ENCODE measurements around the gene NFATC1.

Gene NFATC1

DNA sequence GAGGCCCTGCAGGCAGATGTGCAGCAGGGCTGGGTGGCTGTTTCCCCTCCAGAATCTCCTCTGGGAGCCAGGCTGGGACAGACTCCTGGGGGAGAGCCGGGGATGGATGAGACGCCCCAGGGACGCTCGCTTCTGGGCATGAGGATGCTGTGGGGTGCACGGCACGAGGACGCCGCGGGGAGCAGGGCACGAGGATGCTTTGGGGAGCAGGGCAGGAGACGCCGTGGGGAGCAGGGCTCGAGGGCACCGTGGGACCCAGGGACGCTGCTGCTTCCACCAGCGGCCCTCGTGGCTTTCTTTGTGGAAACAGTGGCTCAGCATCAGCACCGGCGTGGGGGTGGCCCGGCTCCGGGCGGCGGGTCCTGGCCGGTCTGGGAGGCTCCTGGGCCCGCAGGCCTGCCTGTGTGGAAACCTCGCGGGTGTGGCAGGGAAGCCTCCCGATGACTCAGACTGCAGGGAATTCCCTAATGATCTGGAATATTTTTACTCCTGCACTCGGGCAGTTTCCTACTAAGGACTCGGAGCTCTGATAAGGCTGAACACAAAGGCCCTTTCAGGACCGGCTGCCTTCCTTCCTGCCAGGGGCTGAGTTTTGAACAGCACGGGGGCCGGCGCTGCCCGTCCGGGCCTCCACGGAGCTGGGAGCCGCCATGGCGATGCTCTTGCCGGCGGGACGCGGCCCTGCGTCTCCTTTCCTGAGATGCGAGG is 62.6 kb downstream of the NFATC1 start:
- DNase-seq (ENCODE audit: low spot score), result no peak

DNA sequence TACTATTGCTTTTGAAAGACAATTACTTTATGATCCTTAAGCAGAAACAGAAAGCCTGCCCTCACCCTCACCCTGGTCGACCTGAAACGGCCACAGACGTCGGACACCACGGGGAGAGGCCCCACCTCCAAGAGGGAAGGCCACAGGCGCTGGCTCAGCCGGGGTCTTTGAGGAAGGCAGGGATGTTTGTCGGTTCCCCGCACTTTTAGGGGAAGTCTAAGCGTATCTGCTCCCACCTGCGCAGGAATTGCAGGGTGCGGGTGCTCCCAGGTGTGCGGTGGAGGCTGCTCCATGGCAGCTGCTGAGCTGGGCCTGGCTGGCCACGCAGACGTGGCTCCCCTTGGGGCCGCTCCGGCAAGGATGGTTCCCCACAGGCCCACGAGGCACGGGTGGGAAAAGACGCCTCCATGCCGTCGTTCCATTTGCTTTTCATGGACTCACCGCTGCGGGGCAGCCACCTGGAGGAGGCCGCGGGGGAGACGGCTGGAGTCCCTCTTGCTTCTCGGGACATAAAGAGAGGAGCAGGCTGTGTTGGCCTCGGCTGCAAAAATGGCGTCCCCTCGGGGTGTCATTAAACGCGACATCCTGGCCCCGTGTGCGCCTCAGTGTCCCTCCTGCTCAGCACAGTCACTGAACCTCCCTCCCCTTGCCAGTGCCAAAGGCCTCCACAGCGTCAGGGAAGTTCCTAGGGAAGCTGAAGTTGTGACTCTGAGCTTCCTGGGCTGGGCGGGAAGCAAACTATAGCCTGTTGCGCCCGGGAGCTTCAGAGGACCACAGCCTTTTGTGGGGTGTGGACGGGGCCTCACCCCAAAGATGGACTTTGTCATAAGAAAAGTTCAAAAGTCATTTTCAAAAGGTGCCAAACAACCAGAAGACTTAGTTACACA is 63.4 kb downstream of the NFATC1 start:
- DNase-seq (ENCODE audit: low spot score), result no peak

DNA sequence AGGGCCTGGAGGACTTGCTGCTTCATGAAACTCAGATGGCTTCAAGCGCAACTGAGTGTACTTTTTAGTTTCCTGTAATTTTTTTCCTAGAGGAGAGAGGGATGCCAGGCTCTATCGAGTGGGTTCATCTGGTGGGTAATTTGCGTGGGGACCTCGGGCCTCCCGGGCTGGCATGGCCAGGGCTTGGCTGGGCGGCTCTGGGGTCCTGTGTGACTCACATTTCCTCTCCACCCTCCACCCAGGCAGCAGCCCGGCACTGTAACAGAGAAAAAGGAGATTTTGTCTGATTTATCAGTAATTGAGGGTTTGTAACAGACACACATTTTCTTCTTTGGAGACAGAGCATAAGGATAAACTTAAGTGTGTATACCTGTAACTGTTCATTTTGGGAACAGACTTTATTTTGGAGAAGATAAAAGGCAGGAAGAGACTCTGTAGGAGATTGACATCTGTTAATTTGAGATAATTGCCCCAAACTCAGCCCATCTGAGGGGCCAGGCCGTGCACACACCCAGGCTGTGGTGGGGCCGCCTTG is 64.3 kb downstream of the NFATC1 start:
- DNase-seq (ENCODE audit: low spot score), result no peak

DNA sequence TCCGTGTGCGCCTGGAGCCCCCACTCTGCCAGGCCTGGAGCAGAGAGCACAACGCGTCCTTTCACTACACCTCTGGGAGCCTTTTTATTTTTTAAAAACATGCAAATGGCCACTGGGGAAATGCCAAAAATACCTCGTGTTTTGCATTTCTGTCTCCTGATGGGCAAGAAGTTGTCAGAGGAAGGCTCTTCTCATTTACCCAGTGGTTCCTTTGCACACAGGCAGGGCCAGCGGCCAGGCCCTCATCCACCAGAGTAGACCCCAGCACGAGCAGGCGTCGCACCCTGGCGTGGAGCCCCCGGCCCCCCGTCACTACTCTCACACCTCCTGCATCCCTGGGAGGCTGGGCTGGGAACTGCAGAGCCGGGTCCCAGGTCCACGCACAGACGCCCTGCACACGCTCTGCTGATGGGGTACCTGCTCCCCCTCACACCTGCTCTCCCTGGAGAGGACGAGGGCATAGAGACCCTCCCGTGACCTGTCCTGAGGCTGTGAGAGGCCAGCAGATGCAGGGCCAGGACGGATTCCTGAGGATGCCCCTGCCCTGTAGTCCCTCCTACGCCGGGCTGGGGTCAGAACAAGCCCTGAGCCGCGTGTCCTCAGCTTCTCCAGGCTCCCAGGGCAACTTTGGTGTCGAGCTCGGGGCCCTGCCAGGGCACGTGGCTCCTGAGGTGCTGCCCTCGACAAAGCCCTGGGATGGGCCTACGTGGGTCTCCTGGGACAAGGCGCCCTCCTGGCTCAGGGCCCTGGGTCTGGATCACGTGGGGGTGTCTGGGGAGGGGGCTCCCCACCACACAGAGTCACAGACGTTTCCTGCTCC is 65.0 kb downstream of the NFATC1 start:
- DNase-seq (ENCODE audit: low spot score), result no peak

DNA sequence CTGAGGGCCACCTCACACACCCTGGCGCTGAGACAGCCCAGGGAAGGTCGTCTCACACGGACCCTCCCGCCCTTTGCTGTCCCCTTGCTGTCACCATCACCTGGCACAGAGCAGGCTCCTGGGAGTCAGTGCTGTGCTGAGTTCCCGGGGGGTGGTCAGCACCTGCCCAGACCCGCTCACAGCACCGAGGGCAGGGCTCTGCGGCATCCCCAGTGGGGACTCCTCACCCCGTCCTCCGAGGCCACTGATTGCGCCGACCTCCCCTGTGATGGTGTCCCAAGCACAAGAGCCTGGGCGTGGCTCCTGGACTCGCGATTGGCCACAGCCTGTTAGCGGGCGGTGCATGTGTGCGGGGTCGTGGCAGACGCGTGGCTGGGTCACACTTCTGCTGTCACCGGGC is 65.9 kb downstream of the NFATC1 start:
- no peak for DNase-seq (ENCODE audit: low spot score)

DNA sequence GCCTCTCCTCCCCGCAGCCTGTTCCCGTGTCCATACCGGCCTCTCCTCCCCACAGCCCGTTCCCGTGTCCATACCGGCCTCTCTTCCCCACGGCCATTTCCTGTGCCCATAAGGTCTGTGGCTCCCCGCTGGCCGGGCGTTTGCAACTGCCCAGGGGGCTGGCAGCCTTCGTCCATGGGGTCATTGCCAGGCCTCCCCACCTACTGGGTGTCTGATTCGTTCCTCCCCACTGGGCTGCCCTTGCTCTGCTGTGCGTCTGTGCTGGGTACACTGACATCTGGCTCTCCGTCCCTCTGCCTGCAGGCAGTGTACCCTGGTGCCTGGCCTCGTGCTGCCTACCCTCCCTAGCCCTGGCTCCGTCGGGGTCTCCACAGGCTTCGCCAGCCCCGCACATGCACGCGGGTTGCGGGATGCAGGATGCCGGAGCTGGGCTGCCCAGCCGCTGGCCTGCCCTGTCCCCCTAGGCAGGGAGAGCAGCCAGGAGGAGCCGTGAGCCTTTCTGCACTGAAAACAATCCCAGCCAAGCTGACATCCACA is 67.8 kb downstream of the NFATC1 start:
- DNase-seq (ENCODE audit: low spot score), result no peak

DNA sequence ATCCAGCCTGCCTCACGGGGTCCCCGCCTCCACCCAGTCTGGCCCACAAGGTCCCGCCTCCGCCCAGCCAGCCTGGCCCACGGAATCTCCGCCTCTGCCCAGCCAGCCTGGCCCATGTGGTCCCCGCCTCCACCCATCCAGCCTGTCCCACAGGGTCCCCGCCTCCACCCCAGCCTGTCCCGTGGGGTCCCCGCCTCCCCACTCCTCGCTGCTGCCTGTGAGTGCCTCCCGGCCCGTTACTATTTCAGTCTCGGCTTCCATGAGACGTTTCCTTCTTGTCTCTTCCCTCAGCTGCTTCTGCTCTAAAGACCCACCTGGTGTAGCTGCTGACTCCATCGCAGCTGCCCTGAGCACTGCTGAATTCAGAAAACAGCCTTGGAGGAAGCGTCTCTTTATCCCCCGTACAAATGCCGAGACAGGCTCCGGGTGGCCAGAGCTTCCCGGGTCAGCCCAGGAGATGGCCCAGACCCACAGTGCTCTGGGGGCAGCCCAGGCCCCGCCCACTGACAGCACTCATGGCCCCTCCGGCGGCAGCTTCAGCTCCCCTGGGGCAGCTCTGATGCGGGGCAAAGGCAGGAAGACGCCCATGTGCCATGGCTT is 69.8 kb downstream of the NFATC1 start:
- no peak for DNase-seq (ENCODE audit: low spot score)

DNA sequence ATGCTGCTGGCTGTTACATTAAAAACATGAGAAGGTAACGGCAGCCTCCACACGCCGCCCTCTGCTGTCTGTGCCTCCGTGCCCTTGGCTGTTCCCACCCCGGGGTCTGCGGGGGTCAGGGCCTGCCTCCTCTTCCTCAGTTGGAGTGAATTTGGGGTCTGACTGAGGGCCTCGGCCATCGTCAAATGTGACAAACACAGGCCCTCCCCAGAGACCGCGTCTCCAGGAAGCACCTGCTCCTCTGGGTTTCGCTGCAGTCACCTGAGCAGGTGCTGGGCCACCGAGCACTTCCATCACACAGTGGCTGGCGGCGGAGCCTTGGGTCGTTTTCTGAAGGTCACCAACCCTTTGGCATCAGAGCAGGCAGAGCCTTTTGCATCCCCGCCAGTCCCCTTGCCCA is 70.9 kb downstream of the NFATC1 start:
- DNase-seq (ENCODE audit: low spot score), result no peak

DNA sequence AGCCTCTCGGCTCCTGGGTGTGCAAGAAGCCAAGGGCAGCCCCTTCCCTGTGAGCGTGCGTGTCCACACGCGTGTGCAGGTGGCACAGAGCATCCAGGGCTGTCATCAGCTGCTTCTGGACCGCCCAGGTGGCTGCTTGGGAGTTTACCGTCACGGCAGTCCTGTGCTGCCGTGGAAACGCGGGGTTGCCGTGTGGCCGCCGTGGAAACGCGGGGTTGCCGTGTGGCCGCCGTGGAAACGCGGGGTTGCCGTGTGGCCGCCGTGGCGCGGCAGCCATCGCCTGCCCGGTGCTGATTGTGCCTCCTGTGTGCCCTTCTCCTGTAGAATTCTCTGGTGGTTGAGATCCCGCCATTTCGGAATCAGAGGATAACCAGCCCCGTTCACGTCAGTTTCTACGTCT is 71.4 kb downstream of the NFATC1 start:
- DNase-seq (ENCODE audit: low spot score), result no peak

DNA sequence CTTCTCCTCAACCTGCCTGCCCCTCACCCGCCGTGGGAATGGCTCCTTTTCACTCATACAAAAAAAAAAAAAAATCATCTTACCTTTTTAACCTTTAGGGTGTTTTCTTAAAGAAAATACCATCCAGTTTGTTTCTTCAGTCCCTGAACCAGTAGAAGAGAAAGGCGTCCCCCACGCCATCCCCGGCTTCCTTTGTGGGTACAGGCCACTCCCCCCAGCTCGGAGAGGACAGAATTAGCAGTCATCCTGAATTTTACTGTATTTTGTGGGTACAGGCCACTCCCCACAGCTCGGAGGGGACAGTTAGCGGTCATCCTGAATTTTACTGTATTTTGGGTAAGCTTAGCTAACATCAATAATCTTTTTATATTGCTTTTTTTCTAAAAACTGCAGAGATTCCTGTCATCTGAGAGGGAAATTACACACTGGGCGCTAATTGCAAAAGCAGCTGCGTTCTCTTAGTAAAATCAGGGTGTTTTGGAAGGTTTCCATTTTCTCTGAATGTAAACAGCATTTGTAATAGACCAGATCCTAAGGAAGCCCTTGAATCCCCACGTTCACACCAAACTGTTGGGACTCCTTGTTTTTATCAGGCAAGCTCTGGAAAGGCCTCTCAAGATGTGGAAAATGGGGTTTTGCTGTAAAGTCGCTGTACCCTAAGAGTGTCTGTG is 72.5 kb downstream of the NFATC1 start:
- DNase-seq (ENCODE audit: low spot score), result no peak

DNA sequence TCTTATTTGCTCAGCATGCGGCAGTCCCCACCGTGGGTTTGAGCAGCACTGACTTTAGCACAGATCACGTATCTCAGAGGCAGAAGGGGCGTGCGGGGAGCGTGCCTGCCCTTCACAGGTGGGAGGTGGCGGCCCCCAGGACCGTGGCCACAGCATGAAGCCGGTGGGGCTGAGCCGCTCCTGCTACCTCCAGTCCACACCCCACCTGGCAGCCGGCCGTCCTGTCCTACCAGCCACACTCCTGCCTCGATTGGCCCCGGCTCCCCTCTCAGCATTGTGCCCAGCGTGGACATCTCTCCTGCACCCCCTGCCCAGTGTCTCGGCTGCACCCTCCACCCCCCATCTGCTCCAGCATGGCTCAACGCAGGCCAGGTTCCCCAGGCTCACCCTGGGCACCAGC is 73.6 kb downstream of the NFATC1 start:
- no peak for DNase-seq (ENCODE audit: low spot score)

DNA sequence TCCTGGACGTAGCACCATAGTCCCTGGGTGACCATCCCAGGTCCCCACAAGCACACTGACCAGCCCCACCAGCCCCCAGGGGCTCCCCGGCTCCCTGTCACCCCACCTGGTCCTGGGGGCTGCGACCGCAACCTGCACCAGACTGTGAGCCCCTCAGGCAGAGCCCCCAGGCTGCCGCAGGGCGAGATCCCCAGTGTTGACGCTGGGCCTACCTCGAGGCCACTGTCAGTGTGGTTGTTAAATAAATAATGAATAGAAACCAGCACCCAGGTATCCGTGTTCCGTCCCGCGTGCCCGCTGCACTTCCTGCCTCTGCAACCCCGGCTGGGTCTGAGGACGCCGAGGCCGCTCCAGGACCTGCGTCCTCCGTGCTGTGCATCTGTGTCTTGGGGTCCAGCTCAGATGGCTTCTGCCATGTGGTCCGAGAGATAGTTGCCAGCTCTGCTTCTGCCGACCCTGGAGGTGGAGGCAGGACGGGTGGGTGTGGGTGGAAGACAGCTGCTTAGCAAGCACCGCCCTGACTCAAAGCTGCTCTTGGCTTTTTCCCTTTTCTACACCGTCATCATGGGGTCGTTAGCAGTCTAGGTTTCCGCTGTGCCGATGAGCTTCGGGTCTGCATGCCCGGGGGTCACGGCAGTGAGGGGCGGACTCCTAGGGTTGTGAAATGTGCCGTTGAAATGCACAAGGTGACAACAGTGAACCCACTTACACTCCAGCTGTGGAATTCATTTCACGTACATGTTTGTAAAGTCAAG is 74.2 kb downstream of the NFATC1 start:
- DNase-seq (ENCODE audit: low spot score), result no peak

DNA sequence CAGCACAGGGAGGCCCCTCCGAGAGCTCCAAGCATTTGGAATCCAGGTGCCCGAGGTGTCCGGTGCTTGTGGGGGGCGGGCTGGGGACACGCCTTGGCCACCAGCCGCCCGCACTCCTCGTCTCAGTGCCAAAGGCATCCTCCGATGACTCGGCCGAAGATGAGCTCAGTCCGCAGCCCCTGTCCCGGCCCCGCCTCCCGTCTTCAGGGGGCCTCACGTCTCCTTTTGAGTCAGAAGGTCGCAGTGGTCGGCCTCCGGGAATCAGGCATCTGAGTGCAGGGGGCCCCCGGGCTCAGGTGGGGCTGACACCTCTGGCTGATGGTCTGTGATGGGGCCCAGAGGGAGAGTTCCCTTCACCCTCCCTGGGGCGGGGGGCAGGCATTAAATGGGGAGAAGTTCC is 74.8 kb downstream of the NFATC1 start:
- DNase-seq (ENCODE audit: low spot score), result no peak

DNA sequence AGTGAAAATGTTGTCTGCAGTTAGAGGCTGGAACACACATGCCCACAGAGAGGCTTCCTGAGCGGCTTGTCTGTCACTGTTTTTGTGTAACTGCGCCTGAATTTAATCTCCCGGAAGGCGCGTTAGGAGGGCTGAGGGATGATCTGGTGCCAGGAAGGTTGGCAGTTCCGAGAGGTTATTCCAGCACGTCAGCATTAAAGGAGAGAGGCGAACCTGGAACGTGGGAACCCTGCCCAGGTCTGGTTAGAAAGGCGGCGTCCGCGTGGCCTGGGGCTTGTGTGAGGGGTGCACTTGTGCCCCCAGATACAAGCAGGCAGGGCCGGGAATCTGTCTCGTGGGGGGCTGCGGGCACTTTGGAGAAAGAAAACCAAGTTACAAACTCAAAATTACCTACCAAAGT is 75.3 kb downstream of the NFATC1 start:
- no peak for DNase-seq (ENCODE audit: low spot score)

DNA sequence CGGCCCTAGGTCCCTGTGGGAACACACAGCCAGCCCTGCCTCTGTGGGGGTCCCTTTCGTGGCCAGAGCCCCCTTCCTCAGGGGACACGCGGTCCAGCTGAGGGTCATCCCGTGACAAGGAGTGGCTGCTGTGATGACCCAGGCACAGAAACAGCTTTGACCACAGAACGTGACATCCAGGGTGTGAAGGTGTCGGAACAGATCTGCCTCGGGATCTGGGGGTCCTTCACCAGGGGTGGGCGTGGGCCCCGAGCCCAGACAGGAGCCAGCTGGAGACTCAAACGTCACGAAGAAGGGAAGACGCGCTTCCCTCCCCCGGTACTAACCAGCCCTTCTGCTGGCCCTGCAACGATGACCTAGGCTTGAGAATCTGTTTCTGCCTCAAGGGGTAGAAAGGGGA is 75.9 kb downstream of the NFATC1 start:
- DNase-seq (ENCODE audit: low spot score), result no peak

DNA sequence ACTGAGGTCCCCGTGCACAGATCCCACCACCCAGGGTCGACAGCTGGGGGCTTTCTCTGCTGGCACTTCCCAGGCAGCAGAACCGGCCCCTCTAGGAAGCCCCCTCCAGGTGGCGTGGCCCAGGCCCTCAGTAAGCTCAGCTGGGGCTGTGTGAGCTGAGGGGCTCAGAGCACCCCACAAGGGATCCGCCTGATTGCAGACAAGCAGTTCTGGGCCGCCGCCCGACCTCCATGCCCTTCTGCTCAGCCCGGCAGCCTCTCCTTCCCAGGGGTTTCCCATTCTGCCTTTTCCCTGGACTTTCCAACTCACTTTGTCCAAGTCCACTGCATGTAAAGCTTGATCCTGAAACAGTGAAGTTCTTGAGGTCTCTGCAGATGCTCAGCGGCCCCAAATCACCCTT is 76.4 kb downstream of the NFATC1 start:
- DNase-seq (ENCODE audit: low spot score), result no peak

DNA sequence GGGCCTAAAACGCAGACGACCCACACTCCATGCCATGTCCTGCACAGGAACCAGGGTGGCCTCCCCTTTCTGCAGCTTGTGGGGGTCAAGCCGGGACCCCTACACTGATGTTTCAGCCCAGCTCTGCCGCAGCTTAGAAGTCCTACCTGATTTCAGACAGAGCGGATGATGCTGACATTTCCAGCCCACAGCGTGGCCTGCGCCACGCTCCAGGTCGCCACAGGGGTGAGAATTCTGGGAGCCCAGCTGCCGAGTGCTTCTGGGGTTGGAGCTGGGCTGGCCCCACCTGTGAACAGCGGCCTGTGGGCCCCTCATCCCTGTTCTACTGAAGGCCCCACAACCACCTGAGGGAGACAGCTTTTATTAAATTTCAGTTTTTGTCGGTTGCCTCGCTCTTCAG is 77.2 kb downstream of the NFATC1 start:
- DNase-seq (ENCODE audit: low spot score), result no peak

DNA sequence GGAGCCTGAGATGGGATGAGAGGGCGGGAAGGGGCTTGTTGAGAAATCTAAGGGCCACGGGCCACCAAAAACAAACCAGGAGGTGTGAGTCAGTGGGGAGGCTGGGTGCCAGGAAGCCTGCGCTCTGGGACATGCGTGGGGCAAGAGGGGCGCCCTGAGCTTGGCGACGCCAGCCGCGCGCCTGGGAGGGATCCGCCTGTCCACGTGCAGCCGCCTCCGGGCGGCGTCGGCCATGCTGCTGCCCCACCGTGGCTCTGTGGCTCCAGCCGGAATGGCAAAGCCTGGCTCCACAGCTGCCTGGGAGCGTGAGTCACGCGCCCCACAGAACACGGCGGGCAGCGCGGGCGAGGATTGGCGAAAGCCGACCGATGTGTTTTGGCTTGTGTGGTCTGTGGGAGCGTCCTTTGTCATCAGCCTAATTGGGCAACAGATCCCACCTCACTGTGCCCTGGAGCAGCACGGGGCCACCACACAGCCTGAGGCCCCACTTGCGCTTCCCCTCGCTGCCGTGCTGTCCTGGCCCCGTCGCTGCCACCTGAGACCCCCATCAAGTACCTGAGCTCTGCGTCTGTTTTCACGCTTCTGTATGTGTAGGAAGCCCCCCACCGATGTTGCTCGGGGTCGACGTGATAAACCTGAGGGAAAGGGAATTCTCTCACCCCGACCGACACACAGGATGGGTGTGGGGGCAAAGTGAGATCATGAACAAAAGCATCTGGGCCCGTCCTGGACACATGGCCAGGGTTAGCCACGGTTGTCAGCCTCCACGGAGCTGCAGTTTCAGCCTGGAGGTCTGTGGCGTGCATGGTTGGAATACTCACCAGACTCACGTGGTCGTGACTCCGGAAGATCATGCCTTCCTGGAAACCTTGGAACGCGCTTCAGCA is 80.5 kb downstream of the NFATC1 start:
- DNase-seq (ENCODE audit: low spot score), result no peak

DNA sequence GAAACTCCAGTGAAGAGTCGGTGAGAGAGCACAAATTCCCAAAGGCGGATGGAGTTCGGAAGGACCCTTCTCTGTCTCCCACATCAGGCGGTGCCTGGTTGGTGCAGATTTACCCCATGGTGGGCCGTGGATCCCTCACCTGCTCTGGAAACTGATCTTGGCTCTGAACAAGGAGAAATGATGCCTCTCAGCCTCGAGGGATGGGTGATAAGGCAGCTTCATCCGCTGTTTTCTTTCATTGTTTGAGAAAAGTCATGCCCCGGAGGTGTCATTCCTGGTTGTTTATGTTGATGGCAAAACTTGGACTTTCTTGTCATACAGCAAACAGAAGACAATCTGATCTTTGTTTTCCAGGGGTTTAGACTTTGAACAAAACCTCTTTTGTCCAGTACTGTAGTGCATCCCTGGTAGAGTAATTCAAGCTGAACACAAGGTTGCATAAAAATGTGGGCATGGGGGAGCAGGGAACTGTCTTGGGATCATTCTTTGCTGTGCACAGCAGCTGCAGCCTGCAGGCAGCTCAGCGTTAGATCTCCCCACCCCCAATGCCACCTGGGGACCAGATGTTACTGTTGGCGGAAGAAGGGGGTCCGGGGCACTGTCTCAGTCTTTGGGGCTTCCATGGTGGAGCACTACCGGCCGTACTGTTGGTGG is 81.3 kb downstream of the NFATC1 start:
- peak; percentile 39 for DNase-seq (ENCODE audit: low spot score)

Data from putamen (tissue), 1 donor.